ENCODE data around the gene LHPP. TPM values are rescaled to one million over a fixed set of nuclear protein-coding genes. Genes with fewer than 3 reads are reported as not detected.

Gene LHPP
- total and polyA plus RNA-seq, 10 of the 15 experiments (the other 5 are each of a cell fraction or from before 2014, with no cell fraction given), result 0.79 to 9.8 (median 6.7) TPM

DNA sequence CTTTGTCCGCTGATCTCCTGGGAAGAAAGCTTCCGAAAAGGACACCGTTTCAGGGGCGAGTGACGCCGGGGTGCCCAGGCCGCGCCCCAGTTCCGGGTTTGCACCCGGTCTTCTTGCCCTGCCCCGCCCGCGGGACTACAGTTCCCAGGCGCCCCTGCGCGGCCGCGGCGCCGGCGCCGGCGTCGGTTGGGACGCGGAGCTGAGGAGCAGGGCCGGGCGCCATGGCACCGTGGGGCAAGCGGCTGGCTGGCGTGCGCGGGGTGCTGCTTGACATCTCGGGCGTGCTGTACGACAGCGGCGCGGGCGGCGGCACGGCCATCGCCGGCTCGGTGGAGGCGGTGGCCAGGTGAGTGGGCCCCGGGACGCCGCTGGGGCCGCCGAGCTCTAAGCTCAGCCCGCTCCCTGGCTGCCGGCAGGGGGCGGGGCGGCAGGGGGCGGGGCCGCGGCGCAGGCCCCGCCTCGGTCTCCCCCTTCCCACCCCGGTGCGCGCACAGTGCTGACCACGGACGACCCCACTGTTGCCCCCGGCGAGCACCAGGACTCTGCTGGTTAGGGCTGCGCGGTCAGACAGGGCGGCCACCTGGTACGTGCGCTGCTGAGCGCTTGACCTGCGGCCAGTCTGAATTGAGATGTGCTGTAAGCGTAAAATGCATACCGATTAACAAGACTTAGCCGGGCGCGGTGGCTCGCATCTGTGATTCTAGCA, at the start of gene LHPP (continued):
- TF ChIP-seq, protein P1, sequence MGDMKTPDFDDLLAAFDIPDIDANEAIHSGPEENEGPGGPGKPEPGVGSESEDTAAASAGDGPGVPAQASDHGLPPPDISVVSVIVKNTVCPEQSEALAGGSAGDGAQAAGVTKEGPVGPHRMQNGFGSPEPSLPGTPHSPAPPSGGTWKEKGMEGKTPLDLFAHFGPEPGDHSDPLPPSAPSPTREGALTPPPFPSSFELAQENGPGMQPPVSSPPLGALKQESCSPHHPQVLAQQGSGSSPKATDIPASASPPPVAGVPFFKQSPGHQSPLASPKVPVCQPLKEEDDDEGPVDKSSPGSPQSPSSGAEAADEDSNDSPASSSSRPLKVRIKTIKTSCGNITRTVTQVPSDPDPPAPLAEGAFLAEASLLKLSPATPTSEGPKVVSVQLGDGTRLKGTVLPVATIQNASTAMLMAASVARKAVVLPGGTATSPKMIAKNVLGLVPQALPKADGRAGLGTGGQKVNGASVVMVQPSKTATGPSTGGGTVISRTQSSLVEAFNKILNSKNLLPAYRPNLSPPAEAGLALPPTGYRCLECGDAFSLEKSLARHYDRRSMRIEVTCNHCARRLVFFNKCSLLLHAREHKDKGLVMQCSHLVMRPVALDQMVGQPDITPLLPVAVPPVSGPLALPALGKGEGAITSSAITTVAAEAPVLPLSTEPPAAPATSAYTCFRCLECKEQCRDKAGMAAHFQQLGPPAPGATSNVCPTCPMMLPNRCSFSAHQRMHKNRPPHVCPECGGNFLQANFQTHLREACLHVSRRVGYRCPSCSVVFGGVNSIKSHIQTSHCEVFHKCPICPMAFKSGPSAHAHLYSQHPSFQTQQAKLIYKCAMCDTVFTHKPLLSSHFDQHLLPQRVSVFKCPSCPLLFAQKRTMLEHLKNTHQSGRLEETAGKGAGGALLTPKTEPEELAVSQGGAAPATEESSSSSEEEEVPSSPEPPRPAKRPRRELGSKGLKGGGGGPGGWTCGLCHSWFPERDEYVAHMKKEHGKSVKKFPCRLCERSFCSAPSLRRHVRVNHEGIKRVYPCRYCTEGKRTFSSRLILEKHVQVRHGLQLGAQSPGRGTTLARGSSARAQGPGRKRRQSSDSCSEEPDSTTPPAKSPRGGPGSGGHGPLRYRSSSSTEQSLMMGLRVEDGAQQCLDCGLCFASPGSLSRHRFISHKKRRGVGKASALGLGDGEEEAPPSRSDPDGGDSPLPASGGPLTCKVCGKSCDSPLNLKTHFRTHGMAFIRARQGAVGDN (IDR thresholded peaks at IDR 0.05), result peak; percentile 64
- TF ChIP-seq MYB (IDR thresholded peaks at IDR 0.05; ENCODE audit: borderline replicate concordance, low read depth, low read length), result no peak
- no peak for TF ChIP-seq BRCA1 (IDR thresholded peaks at IDR 0.05; ENCODE audit: low read depth, low read length)
- TF ChIP-seq ATF7 (IDR thresholded peaks at IDR 0.05; ENCODE audit: low read depth), result no peak
- TF ChIP-seq, protein P2, sequence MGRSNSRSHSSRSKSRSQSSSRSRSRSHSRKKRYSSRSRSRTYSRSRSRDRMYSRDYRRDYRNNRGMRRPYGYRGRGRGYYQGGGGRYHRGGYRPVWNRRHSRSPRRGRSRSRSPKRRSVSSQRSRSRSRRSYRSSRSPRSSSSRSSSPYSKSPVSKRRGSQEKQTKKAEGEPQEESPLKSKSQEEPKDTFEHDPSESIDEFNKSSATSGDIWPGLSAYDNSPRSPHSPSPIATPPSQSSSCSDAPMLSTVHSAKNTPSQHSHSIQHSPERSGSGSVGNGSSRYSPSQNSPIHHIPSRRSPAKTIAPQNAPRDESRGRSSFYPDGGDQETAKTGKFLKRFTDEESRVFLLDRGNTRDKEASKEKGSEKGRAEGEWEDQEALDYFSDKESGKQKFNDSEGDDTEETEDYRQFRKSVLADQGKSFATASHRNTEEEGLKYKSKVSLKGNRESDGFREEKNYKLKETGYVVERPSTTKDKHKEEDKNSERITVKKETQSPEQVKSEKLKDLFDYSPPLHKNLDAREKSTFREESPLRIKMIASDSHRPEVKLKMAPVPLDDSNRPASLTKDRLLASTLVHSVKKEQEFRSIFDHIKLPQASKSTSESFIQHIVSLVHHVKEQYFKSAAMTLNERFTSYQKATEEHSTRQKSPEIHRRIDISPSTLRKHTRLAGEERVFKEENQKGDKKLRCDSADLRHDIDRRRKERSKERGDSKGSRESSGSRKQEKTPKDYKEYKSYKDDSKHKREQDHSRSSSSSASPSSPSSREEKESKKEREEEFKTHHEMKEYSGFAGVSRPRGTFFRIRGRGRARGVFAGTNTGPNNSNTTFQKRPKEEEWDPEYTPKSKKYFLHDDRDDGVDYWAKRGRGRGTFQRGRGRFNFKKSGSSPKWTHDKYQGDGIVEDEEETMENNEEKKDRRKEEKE (IDR thresholded peaks at IDR 0.05), result no peak
- TF ChIP-seq NR2F1 (conservative IDR thresholded peaks at IDR 0.05), result peak; percentile 59; the same call in 1 of the 2 replicates
- no peak for TF ChIP-seq RFX5 (IDR thresholded peaks at IDR 0.05; ENCODE audit: low read depth, low read length)
- no peak for TF ChIP-seq PAX5 (IDR thresholded peaks at IDR 0.05; ENCODE audit: borderline replicate concordance, low read depth, low read length)
- peak; percentile 88; the same call in 1 of the 2 replicates for TF ChIP-seq SMARCA5 (IDR thresholded peaks at IDR 0.05)
- TF ChIP-seq RAD51 (IDR thresholded peaks at IDR 0.05), result no peak
- TF ChIP-seq, protein P3, sequence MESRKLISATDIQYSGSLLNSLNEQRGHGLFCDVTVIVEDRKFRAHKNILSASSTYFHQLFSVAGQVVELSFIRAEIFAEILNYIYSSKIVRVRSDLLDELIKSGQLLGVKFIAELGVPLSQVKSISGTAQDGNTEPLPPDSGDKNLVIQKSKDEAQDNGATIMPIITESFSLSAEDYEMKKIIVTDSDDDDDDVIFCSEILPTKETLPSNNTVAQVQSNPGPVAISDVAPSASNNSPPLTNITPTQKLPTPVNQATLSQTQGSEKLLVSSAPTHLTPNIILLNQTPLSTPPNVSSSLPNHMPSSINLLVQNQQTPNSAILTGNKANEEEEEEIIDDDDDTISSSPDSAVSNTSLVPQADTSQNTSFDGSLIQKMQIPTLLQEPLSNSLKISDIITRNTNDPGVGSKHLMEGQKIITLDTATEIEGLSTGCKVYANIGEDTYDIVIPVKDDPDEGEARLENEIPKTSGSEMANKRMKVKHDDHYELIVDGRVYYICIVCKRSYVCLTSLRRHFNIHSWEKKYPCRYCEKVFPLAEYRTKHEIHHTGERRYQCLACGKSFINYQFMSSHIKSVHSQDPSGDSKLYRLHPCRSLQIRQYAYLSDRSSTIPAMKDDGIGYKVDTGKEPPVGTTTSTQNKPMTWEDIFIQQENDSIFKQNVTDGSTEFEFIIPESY (IDR thresholded peaks at IDR 0.05), result no peak
- TF ChIP-seq ZZZ3 (IDR thresholded peaks at IDR 0.05; ENCODE audit: control insufficient read depth, insufficient read length, low read depth), result no peak
- TF ChIP-seq ZBED1 (IDR thresholded peaks at IDR 0.05; ENCODE audit: borderline replicate concordance), result no peak
- peak; percentile 64; the same call in 1 of the 2 replicates for TF ChIP-seq GATAD2B (conservative IDR thresholded peaks at IDR 0.05; ENCODE audit: low read depth)
- no peak for TF ChIP-seq KAT2A (conservative IDR thresholded peaks at IDR 0.05; ENCODE audit: control insufficient read depth, low read depth, low read length)
- TF ChIP-seq FOS (IDR thresholded peaks at IDR 0.05; ENCODE audit: borderline replicate concordance, extremely low read depth, insufficient read length), result no peak
- TF ChIP-seq JUND (IDR thresholded peaks at IDR 0.05; ENCODE audit: low read depth, low read length), result no peak
- TF ChIP-seq, protein P4, sequence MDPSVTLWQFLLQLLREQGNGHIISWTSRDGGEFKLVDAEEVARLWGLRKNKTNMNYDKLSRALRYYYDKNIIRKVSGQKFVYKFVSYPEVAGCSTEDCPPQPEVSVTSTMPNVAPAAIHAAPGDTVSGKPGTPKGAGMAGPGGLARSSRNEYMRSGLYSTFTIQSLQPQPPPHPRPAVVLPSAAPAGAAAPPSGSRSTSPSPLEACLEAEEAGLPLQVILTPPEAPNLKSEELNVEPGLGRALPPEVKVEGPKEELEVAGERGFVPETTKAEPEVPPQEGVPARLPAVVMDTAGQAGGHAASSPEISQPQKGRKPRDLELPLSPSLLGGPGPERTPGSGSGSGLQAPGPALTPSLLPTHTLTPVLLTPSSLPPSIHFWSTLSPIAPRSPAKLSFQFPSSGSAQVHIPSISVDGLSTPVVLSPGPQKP (IDR thresholded peaks at IDR 0.05; ENCODE audit: low read depth, low read length), result no peak
- TF ChIP-seq SMC3 (IDR thresholded peaks at IDR 0.05; ENCODE audit: borderline replicate concordance, low read length), result no peak
- no peak for TF ChIP-seq SMAD5 (IDR thresholded peaks at IDR 0.05; ENCODE audit: low read depth)
- TF ChIP-seq MTA2 (IDR thresholded peaks at IDR 0.05; ENCODE audit: low read depth), result no peak
- no peak for TF ChIP-seq CHD1 (IDR thresholded peaks at IDR 0.05; ENCODE audit: low read depth, low read length)
